AG09309 (cell line): ENCODE results near the gene STC2.

ENCODE experiments used
- DNase-seq: peaks from one replicate; pipeline ENCODE4 v3.0.0-alpha.2; 2010; ENCODE audit warnings: low read depth
- H3K4me3 ChIP-seq: 2 replicates; pipeline ENCODE4 v1.5.1; 2011; ENCODE audit warnings: mild to moderate bottlenecking, low read depth, low read length, moderate library complexity; ENCODE audit not compliant: control insufficient read depth
- TF ChIP-seq, protein P1 (sequence below): IDR thresholded peaks from 2 replicates; pipeline ENCODE4 v1.5.1; 2011; ENCODE audit warnings: mild to moderate bottlenecking, low read depth, low read length, inconsistent platforms; ENCODE audit not compliant: insufficient read depth, control insufficient read depth; ENCODE audit errors: missing control alignments

STC2 gene

DNA sequence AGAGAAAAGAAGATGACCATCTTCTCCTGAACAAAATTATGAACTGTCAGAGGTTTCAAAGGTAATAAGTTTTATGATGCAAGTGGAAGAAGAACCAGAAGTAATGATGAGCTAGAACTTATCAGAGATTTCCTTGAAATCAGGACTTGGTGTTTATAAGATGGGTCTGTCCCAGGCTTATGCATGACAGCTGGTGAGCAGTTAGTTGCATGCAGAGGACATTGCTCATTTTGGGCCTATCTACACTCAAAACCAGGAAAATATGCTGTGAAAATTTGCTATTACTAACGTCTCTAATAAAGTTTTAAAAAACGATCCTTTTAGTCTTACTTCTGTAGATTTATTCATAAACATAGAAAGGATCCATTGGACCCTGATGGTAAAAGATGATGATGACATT is 6.6 kb upstream of the STC2 start:
- H3K4me3 ChIP-seq = no peak overlapping the region
- TF ChIP-seq, protein P1, sequence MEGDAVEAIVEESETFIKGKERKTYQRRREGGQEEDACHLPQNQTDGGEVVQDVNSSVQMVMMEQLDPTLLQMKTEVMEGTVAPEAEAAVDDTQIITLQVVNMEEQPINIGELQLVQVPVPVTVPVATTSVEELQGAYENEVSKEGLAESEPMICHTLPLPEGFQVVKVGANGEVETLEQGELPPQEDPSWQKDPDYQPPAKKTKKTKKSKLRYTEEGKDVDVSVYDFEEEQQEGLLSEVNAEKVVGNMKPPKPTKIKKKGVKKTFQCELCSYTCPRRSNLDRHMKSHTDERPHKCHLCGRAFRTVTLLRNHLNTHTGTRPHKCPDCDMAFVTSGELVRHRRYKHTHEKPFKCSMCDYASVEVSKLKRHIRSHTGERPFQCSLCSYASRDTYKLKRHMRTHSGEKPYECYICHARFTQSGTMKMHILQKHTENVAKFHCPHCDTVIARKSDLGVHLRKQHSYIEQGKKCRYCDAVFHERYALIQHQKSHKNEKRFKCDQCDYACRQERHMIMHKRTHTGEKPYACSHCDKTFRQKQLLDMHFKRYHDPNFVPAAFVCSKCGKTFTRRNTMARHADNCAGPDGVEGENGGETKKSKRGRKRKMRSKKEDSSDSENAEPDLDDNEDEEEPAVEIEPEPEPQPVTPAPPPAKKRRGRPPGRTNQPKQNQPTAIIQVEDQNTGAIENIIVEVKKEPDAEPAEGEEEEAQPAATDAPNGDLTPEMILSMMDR = no peak
- no peak for DNase-seq

DNA sequence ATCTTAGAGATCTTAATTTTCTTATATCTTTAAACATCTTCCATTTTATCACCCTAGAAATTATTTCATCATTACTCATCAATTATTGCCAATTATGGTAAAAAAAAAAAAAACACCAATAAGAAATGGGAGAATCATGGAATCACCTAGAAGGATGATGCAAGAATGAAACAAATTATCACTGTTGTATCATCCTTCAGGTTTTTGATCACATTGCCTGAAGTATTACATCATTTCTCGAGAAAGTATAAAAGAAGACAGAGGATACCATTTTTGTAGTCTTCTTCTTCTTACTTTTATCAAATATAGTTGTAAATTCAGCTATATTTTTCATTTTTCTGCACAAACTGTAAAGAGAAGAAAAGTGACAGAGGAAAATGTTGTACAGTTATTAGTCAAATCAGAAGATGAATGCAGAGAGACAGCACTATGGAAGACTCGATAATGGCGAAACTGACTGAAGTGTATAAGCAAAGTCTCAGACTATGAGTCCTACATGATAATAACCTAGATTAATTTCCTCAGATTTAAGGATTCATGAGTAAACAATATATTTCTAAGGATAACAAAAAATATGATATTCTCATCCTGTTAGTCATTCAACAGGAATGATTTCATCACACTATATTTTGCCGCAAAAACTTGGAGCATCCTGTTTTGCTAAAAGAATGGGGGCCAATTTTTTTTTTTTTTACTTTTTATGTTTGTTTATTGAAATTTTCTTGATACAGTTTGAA is 5.9 kb upstream of the STC2 start:
- no peak overlapping the region for H3K4me3 ChIP-seq
- DNase-seq = peak; percentile 59
- TF ChIP-seq, protein P1 = no peak

DNA sequence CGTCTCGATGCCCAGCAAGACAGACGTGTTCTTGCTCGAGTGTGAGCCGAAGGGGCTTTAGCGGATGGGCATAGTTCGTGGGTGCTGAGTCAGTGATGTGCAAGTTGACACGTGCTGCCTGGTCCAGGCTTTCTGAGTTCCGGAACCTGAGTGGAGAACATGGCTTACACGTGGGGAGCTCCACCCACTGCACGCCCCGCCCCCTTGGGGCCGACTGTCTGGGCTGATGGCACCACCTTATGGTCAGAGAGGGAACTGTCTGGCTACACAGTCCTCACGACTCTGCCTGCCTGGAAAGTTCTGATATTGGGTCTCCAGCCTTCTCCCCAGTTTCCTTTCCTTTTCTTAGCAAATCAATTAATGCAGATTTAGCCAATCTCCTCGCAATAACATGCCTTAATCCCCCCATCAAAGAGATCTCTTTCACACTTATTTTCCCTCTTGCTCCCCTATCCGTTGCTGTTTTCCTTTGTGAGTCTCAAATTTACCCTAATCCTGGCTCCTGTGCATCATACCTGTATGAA is 3.8 kb upstream of the STC2 start:
- DNase-seq = no peak
- TF ChIP-seq, protein P1 = peak; percentile 90
- H3K4me3 ChIP-seq = no peak overlapping the region

DNA sequence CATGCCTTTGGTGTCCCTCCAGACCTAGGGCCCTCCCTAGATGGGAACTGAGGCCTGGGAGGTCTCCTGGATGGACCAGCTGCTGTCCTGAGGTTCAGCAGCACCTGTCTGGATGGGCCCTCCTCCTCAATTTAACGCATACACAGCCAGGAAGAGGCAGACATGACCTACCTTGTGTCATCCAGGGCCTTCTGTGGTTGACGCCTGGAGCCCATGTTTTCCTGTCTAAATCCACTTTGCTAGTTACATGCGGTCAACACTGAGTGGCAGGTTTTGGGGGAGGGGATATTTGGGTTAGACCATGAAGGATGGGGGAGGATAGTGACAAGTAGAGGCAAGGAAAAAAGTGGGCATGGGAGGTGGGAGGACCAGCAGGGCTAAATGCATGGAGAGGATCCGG is 3.1 kb upstream of the STC2 start:
- no peak for DNase-seq
- TF ChIP-seq, protein P1 = no peak
- H3K4me3 ChIP-seq = no peak overlapping the region

DNA sequence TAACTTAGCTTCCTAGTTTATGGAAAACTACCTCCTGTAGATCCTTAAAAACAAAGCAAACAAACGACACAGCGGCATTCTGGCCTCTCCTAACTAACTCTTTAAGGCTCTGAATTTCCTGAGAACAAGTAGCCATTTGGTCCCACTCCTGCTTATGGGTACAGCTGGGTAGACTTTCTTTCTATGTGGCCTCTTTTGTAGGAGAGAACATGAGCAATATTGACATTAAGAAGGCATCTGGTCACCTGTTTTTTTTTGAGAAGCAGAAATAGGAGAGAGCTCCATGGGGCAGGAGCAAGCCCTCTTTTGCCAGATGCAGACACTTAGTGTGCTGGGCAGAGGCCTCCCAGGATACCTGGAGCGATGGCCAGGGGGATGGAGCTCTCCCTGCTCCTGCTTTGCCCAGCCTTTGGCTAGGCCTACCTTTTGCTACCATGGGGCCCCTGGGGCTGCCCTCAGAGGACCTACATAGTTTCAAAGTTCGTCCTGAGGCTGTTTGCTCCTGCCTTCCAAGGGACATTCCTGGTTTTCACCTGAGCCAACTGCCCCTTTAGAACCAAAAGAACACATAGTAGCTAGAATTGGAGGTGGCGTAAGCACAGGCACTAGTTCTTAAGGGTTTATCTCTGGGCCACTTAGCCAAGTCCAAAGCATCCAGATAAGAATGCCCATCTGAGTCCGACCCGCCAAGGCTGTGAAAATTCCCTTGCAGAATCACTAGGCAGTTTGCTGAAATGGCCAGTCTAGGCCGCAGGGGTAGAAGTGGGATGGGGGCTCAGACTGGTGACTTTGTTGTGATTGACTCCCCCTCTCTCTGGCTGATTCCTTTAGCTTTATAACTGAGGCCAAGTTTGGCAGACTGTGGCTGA is 2.4 kb upstream of the STC2 start:
- TF ChIP-seq, protein P1 = no peak
- no peak overlapping the region for H3K4me3 ChIP-seq
- no peak for DNase-seq

DNA sequence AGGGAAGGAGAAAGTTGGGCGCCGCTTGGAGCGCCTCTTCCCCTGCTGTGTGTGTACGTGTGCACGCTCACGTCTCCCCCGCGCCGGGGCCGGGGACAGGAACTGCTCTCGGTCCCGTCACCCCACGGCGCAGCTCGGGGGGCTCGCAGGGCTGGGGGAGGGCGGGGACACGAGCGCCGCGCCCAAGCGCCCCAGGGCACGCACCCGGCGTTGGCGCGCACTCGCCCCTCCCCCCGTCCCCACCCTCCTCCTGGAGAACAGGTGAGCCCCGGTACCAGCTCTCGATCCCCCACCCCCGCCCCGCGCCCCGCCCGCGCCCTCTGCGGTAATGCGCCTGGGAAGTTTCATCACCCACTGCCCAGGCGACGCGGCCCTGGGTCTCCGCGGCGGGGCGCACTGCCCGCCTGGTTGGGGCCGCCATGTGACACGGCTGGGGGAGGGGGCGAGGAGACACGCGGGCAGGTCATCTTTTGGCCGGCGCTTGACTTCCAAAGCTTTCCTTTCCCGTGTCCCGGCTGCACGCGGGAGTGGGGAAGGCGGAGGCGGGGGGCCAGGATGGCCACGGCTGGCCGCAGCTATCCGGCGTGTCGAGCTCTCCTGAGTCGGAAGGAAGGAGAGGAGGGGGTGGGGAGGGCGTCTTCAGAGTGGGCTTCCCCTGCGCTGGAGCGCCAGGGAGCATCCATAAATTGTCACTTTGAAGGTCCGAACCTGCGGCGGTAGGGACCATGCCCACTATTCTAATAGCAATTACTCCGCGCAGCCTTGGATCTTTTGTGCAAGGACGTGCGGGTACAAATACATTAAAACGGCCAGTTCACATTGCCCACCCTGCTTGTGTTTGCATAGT is 1.5 kb upstream of the STC2 start:
- H3K4me3 ChIP-seq = peak overlapping the region; percentile 91
- DNase-seq = no peak
- TF ChIP-seq, protein P1 = no peak
